Lower leg skin (tissue), 4 donors: ENCODE data around the gene MESD. TPM values are rescaled to one million over a fixed set of nuclear protein-coding genes. Genes with fewer than 3 reads are reported as not detected.

ENCODE experiments used
- DNase-seq, 2 donors: peaks; one replicate each; pipeline ENCODE4 v3.0.0-alpha.2; 2019; ENCODE audit warnings: low spot score in 2 of 2
- H3K4me3 ChIP-seq: fragments of 200-600 bp; sonication (generic); 2 replicates; pipeline ENCODE4 v1.5.1; 2017; ENCODE audit warnings: mild to moderate bottlenecking, low read depth; ENCODE audit not compliant: poor library complexity, severe bottlenecking
- POLR2A ChIP-seq, 2 donors: fragments of 450-650 bp; IDR thresholded peaks; one replicate each; pipeline ENCODE4 v1.6.1; 2016 to 2017; ENCODE audit warnings: antibody characterized with exemption in 2 of 2, mild to moderate bottlenecking in 1 of 2, moderate library complexity in 1 of 2
- WGBS, 2 donors: methylation state at CpG; one replicate each; pipeline ENCODE4 v1.1.5; 2018; 5-methylcytosine and 5-hydroxymethylcytosine counted together
- intact Hi-C: fragments of 100-400 bp; cut with DNase I; formaldehyde crosslinking; loops from one replicate; pipeline ENCODE4 v1.15.0; 2023; ENCODE audit warnings: low total_unique reads
- total RNA-seq, 4 donors: library from RNA; depleted of rRNA; stranded (reverse); fragments of >200 nt; gene quantifications; one replicate each; pipeline ENCODE4 v1.1.0, GENCODE V29; 2016
- TF ChIP-seq, protein P1 (sequence below), 3 donors: fragments of 450-650 bp; IDR thresholded peaks; one replicate each; pipeline ENCODE4 v1.5.1; 2016; ENCODE audit warnings: antibody characterized with exemption in 3 of 3, mild to moderate bottlenecking in 3 of 3, moderate library complexity in 2 of 3

Gene MESD
- total RNA-seq, 4 donors from 2014 or later: 17.1 to 18.3 (median 17.7) TPM

DNA sequence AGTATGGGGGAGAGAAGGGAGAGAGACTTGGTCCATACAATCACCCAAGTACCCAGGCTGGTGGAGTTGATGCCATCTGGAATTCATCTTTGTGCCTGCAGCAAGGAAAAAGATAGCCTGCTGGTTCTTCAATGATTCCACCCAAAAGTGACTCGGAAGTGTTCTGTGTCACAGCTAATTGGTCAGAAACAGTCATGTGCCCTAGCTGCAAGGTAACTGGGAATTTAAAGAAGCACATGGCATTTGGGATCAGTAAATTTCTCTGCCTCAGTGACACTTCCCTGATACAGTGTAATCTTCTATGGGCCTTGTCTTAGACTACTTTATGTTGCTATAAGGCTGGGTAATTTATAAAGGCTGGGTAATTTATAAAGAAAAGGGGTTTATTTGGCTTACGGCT lies 28.6 kb upstream of the MESD start:
- intact Hi-C loops: no loop called here
- WGBS, 2 donors: 92 to 93% methylated on average over 2 of the region's 2 CpGs
- TF ChIP-seq, protein P1, sequence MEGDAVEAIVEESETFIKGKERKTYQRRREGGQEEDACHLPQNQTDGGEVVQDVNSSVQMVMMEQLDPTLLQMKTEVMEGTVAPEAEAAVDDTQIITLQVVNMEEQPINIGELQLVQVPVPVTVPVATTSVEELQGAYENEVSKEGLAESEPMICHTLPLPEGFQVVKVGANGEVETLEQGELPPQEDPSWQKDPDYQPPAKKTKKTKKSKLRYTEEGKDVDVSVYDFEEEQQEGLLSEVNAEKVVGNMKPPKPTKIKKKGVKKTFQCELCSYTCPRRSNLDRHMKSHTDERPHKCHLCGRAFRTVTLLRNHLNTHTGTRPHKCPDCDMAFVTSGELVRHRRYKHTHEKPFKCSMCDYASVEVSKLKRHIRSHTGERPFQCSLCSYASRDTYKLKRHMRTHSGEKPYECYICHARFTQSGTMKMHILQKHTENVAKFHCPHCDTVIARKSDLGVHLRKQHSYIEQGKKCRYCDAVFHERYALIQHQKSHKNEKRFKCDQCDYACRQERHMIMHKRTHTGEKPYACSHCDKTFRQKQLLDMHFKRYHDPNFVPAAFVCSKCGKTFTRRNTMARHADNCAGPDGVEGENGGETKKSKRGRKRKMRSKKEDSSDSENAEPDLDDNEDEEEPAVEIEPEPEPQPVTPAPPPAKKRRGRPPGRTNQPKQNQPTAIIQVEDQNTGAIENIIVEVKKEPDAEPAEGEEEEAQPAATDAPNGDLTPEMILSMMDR (IDR thresholded peaks at IDR 0.05): no peak
- no peak for TF ChIP-seq POLR2A (IDR thresholded peaks at IDR 0.05)
- no peak for DNase-seq
- H3K4me3 ChIP-seq: no peak overlapping the region

DNA sequence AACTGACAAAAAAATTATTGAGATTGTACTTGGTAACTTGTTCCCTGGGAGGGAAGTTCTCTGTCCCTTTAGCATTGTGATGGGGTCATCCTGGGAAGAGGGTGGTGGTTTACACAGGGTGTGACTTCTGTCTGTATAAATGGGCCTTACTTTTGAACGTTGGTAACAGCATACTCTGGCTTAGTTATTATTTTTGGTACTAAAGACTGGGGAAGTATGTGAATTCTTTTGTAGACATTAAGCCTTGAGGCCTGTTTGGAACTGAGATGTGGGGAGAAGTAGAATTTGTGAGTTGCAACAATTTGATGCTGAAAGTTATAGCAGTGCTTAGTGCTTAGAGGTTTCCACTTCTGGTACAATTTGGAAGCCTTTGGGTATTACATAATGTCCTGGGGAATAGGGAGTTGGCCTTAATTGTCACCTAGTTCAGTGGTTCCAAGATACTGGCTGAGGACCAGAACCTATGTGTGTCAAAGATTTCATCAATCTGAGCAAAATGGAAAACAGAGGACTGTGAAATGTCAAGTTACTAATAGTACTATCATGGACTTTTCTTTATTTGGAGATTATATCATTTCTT lies 27.0 kb upstream of the MESD start:
- intact Hi-C loops: no loop called here
- no peak for TF ChIP-seq POLR2A (IDR thresholded peaks at IDR 0.05)
- TF ChIP-seq, protein P1 (IDR thresholded peaks at IDR 0.05): no peak
- WGBS, 2 donors: 30 to 33% methylated on average over 1 of the region's 1 CpG
- no peak overlapping the region for H3K4me3 ChIP-seq
- DNase-seq: no peak

DNA sequence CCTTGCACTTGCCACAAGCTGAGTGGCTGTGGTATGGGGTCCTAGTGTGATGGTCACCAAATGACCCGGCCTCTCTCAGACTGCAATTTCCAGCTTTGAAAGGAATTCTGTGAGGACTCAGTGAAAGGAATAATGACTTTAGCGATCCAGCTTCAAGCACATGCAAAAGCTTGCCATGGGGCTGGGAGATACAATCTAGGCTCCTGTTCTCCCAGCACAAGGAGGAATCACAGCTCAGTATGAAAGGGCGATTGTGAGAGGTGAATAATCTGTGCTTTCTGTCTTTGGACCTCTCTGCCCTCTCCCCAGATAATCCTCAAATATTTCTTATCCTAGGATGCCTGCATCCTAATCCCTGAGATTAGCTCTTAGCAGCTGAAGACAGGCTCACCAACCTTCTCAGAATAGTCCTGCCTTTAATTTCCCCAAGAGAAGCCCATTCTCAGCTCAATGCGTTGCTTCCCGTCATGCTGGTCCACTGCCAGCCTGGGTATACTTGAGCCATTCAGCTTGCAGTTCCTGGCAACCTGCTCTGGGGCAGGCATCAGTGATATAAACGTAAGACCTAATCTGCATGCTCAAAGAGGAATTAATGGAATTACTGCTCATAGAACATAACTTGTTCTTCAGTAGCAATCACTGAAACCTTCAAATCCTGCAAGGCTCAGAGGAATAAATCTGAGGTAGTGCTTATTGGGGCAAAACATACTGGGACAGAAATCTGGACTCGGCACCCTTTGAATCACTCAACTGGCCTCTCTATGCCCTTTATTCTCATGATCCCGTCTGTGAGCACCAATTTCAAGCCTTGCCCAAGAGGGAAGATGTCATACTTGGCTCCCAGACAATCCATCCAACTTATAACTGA lies 26.2 kb upstream of the MESD start:
- no peak for TF ChIP-seq POLR2A (IDR thresholded peaks at IDR 0.05)
- TF ChIP-seq, protein P1 (IDR thresholded peaks at IDR 0.05): no peak
- DNase-seq: no peak
- intact Hi-C loops: no loop called here
- H3K4me3 ChIP-seq: no peak overlapping the region
- 50 to 51% methylated on average over 8 of the region's 8 CpGs for WGBS, 2 donors

DNA sequence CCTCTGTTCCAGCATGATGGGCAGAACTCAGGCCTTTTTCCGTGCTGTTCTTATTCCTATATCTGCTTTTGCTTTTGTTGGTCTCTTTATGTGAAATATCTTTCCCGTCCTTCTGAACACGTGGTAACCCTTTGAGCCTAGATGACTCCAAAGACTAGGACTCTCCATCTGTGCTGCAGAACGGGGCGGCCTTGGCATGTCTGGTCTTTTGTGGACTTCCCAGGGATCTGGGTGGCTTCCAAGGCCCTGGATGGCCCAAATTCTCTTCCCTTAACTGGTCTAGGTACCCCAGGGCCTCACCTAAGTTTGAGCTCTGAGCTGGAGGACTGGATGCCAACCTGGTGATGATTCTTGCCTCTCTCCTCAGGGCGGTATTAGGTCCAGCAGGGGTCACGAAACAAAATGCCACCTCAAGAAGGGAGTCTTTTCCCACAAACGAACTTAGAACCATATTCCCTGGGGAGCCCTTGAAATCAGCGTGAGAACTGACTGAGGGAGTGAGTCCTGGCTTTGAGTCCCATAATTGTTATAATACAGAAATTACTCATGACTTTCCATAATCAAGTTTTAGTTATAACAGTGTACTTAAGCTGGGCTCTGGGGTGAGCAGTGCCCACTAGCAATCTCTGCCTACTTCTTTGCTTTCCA lies 25.0 kb upstream of the MESD start:
- no peak for DNase-seq
- no peak overlapping the region for H3K4me3 ChIP-seq
- 78 to 83% methylated on average over 9 of the region's 9 CpGs for WGBS, 2 donors
- TF ChIP-seq, protein P1 (IDR thresholded peaks at IDR 0.05): no peak
- no peak for TF ChIP-seq POLR2A (IDR thresholded peaks at IDR 0.05)
- intact Hi-C loops: no loop called here

DNA sequence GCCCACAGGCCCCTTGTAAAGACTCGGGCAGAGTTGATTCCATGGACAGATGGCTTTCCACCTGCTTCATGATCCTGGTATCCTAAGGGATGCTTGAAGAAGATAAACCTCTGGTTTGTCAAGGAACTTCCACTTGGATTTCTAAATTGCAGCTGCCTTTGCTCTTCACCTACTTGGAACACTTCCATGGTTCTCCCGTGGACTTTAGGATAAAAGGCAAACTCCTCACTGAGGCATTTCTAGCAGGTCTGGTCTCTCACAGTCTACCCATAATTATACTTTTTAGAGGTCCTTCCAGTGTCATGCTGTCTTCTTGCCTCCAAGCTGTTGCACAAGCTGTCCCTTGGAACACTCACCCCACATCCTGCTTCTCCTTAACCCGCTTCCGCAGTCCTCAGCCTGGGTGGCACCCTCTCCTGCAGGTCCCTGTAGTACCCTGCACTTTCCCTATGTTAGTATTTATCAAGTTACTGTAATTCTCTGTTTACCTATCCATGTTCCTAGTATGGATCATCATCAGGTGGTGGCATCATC lies 23.8 kb upstream of the MESD start:
- WGBS, 2 donors: 84 to 91% methylated on average over 4 of the region's 4 CpGs
- intact Hi-C loops: no loop called here
- no peak for TF ChIP-seq POLR2A (IDR thresholded peaks at IDR 0.05)
- TF ChIP-seq, protein P1 (IDR thresholded peaks at IDR 0.05): no peak
- no peak for DNase-seq
- no peak overlapping the region for H3K4me3 ChIP-seq
